ENCODE measurements around the gene BCAR1. TPM values are rescaled to one million over a fixed set of nuclear protein-coding genes. Genes with fewer than 3 reads are reported as not detected.
"Not testable (repeated sequence)": the region's sequence is repeated elsewhere in the genome, so short reads cannot be mapped to it uniquely, and the experiment has no call there.

The BCAR1 gene
- total and polyA plus RNA-seq, 7 donors = 21.7 to 82.3 (median 42.9) TPM

- DNase-seq = no peak
- Histone ChIP-seq H3K27me3 (no peaks in the 10 kb centered on the region), H3K9me3 (no peaks in the 10 kb centered on the region), H3K4me3 (no peak overlapping the region), H3K4me1 (no peaks in the 10 kb centered on the region), H3K27ac (no peak overlapping the region), H3K36me3 (no peaks in the 10 kb centered on the region)
- WGBS, 2 donors = 87 to 90% methylated on average over 27 of the region's 27 CpGs
- intact Hi-C loops (cut with DNase I) = no loop called here
- TF ChIP-seq POLR2A (IDR thresholded peaks at IDR 0.05) (no peak), POLR2AphosphoS5 (IDR thresholded peaks at IDR 0.05) (no peak), EP300 (IDR thresholded peaks at IDR 0.05) (no peak), CTCF (IDR thresholded peaks at IDR 0.05) (no peak)
Observed at GRCh38 chr16:75208861-75209505, 42.4 kb downstream of the BCAR1 start.

GRCh38 chr16:75208242-75208825 lies 43.1 kb downstream of the BCAR1 start:
- no peaks in the 10 kb centered on the region for H3K27me3 ChIP-seq
- intact Hi-C loops (cut with DNase I) = no loop called here
- H3K4me3 ChIP-seq = no peak overlapping the region
- no peak for TF ChIP-seq POLR2AphosphoS5 (IDR thresholded peaks at IDR 0.05)
- no peak for TF ChIP-seq EP300 (IDR thresholded peaks at IDR 0.05)
- no peak for TF ChIP-seq CTCF (IDR thresholded peaks at IDR 0.05)
- no peak for TF ChIP-seq POLR2A (IDR thresholded peaks at IDR 0.05)
- no peaks in the 10 kb centered on the region for H3K4me1 ChIP-seq
- no peak overlapping the region for H3K27ac ChIP-seq
- no peaks in the 10 kb centered on the region for H3K36me3 ChIP-seq
- no peaks in the 10 kb centered on the region for H3K9me3 ChIP-seq
- WGBS, 2 donors = 80 to 81% methylated on average over 13 of the region's 13 CpGs
- no peak for DNase-seq

- no peak for DNase-seq
- Histone ChIP-seq H3K4me1 (no peaks in the 10 kb centered on the region), H3K4me3 (no peak overlapping the region), H3K27ac (no peak overlapping the region), H3K9me3 (no peaks in the 10 kb centered on the region), H3K36me3 (no peaks in the 10 kb centered on the region), H3K27me3 (no peaks in the 10 kb centered on the region)
- TF ChIP-seq CTCF (IDR thresholded peaks at IDR 0.05) (no peak), EP300 (IDR thresholded peaks at IDR 0.05) (no peak), POLR2AphosphoS5 (IDR thresholded peaks at IDR 0.05) (no peak), POLR2A (IDR thresholded peaks at IDR 0.05) (no peak)
- 76 to 89% methylated on average over 11 of the region's 11 CpGs for WGBS, 2 donors
- intact Hi-C loops (cut with DNase I) = loop anchor here (2.0 kb wide), 1 partner anchor 17 kb away; no protein-coding TSS in a partner anchor
Observed at GRCh38 chr16:75207831-75208230, 43.6 kb downstream of the BCAR1 start.

- H3K4me3 ChIP-seq = no peak within 1 kb of the TSS
- H3K36me3 ChIP-seq = no peaks in the 10 kb centered on the region
- H3K27me3 ChIP-seq = no peaks in the 10 kb centered on the region
- H3K27ac ChIP-seq = no peak within 1 kb of the TSS
- intact Hi-C loops (cut with DNase I) = loop anchor here (2.0 kb wide), 1 partner anchor 18 kb away; no protein-coding TSS in a partner anchor
- DNase-seq = no peak
- 86 to 92% methylated on average over 24 of the region's 24 CpGs for WGBS, 2 donors
- no peaks in the 10 kb centered on the region for H3K4me1 ChIP-seq
- TF ChIP-seq POLR2AphosphoS5 (IDR thresholded peaks at IDR 0.05) (no peak), EP300 (IDR thresholded peaks at IDR 0.05) (no peak), CTCF (IDR thresholded peaks at IDR 0.05) (no peak), POLR2A (IDR thresholded peaks at IDR 0.05) (no peak)
- no peaks in the 10 kb centered on the region for H3K9me3 ChIP-seq
Observed at GRCh38 chr16:75206749-75207451, 44.5 kb downstream of the BCAR1 start, which contains the start of gene CTRB2. CTRB2 (minus strand) TSS chr16:75207161; CDS start chr16:75207141, 20 bp downstream.

GRCh38 chr16:75205961-75206748 lies 45.3 kb downstream of the BCAR1 start:
- intact Hi-C loops (cut with DNase I) = loop anchor here (2.0 kb wide), 1 partner anchor 19 kb away; no protein-coding TSS in a partner anchor
- 80% methylated on average over 21 to 22 of the region's 25 CpGs for WGBS, 2 donors

GRCh38 chr16:75205438-75205837 lies 46.0 kb downstream of the BCAR1 start:
- H3K9me3 ChIP-seq; H3K27ac ChIP-seq; H3K36me3 ChIP-seq; DNase-seq; intact Hi-C loops (cut with DNase I); H3K4me1 ChIP-seq; H3K27me3 ChIP-seq; H3K4me3 ChIP-seq: not testable (repeated sequence)
- WGBS, 2 donors = 90 to 93% methylated on average over 9 to 11 of the region's 19 CpGs

More at GRCh38 chr16:75205961-75206748, 45.3 kb downstream of the BCAR1 start:
- H3K4me1 ChIP-seq, DNase-seq, H3K9me3 ChIP-seq, H3K4me3 ChIP-seq, H3K27me3 ChIP-seq, H3K36me3 ChIP-seq, H3K27ac ChIP-seq: not testable (repeated sequence)

- intact Hi-C loops (cut with DNase I) = loop anchor here (5.0 kb wide), 1 partner anchor 557 kb away; no protein-coding TSS in a partner anchor
- not testable (repeated sequence) for H3K4me1 ChIP-seq, H3K36me3 ChIP-seq, H3K27ac ChIP-seq, DNase-seq, H3K27me3 ChIP-seq, H3K4me3 ChIP-seq, H3K9me3 ChIP-seq
- no CpG with 5 or more reads among the region's 20 CpGs for WGBS, 2 donors
Observed at GRCh38 chr16:75204905-75205304, 46.5 kb downstream of the BCAR1 start.
